ENCODE data around the gene FXR2.
"Not testable (repeated sequence)": the region's sequence is repeated elsewhere in the genome, so short reads cannot be mapped to it uniquely, and the experiment has no call there.

The FXR2 gene

GRCh38 chr17:7627250-7628121 is 12.8 kb upstream of the FXR2 start, which contains the start of gene SAT2:
TSS of gene SAT2 (minus strand) at chr17:7627821. CDS start at chr17:7627635, 186 bp downstream.
- ChIA-PET CTCF (interaction anchor here (0.6 to 2.6 kb wide), 7 partner anchors 9 to 362 kb away, joined by 3 to 16 read pairs (median 3); partner anchors contain the start of genes TP53 and WRAP53), POLR2A (interaction anchor here (0.6 to 11.9 kb wide), 22 partner anchors 9 to 304 kb away, joined by 3 to 236 read pairs (median 4); partner anchors contain the start of genes ATP1B2, CNTROB, EFNB3 and FXR2)
- TF ChIP-seq FOXK2 (IDR thresholded peaks at IDR 0.05) (no peak), ZNF384 (IDR thresholded peaks at IDR 0.05) (no peak), SP1 (IDR thresholded peaks at IDR 0.05) (no peak), CTBP1 (IDR thresholded peaks at IDR 0.05; ENCODE audit: borderline replicate concordance) (no peak)
- DNase-seq (ENCODE audit: extremely low spot score) = peak; percentile 96

DNA sequence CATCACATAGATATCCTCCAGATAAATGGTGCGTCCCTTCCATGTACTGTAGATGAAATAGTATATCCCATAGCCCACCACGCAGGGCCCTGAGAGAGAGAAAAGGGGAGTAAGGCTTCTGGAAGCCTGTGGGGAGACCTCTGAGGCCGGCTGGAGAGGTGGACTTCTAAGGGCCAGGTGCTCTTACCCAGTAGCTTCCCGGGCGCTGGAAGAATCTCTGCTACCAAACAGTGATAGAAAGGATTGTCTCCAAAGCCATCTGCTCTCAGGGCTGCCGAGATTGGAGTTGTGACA is 12.2 kb upstream of the FXR2 start:
- TF ChIP-seq HDGF (IDR thresholded peaks at IDR 0.05; ENCODE audit: borderline replicate concordance) = no peak
- no peak for TF ChIP-seq SUZ12 (IDR thresholded peaks at IDR 0.05)
- TF ChIP-seq L3MBTL2 (conservative IDR thresholded peaks at IDR 0.05) = no peak
- no peak for TF ChIP-seq FOXA1 (IDR thresholded peaks at IDR 0.05)
- ChIA-PET CTCF (interaction anchor here (0.7 to 2.6 kb wide), 3 partner anchors 12 to 61 kb away, joined by 3 to 16 read pairs (median 4); partner anchors contain the start of genes TP53 and WRAP53), POLR2A (interaction anchor here (0.9 to 11.9 kb wide), 11 partner anchors 10 to 230 kb away, joined by 3 to 236 read pairs (median 5); partner anchors contain the start of genes ATP1B2, FXR2, MPDU1 and NAA38)
- no peak for DNase-seq (ENCODE audit: extremely low spot score)

GRCh38 chr17:7626307-7626706 is 11.6 kb upstream of the FXR2 start:
- POLR2A ChIA-PET = interaction anchor here (0.9 to 11.9 kb wide), 4 partner anchors 9 to 60 kb away, joined by 4 to 236 read pairs (median 12); partner anchors contain the start of genes MPDU1, TP53 and WRAP53
- no peak for TF ChIP-seq FOXA1 (IDR thresholded peaks at IDR 0.05)
- CTCF ChIA-PET = interaction anchor here (0.7 to 2.6 kb wide), 2 partner anchors 11 to 62 kb away, joined by 4 to 16 read pairs; partner anchors contain the start of genes TP53 and WRAP53
- no peak for DNase-seq (ENCODE audit: extremely low spot score)

DNA sequence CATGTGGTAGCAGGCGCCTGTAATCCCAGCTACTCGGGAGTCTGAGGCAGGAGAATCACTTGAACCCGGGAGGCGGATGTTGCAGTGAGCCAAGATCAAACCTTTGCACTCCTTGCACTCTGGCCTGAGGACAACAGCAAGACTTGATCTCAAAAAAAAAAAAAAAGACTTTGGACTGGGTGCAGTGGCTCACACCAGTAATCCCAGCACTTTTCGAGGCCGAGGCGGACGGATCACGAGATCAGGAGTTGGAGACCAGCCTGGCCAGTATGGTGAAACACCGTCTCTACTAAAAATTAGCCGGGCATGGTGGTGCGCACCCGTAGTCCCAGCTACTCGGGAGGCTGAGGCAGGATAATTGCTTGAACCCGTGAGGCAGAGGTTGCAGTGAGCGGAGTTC is 11.1 kb upstream of the FXR2 start:
- CTCF ChIA-PET; DNase-seq (ENCODE audit: extremely low spot score): not testable (repeated sequence)
- POLR2A ChIA-PET = interaction anchor here (0.9 to 11.9 kb wide), 5 partner anchors 11 to 60 kb away, joined by 3 to 236 read pairs (median 5); partner anchors contain the start of genes ATP1B2, FXR2, MPDU1 and TP53

DNA sequence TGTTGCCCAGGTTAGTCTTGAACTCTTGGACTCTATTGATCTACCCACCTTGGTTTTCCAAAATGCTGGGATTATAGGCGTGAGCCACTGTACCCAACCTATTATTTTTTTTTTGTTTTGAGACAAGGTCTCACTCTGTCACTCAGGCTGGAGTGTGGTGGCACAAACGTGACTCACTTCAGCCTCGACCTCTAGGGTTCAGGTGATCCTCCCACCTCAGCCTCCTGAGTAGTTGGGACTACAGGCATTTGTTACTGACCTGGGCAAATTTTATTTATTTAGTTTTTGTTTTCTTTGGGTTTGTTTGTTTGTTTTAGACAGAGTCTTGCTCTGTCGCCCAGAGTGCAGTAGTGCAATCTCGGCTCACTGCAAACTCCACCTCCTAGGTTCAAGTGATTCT is 9.0 kb upstream of the FXR2 start:
- TF ChIP-seq HDGF (IDR thresholded peaks at IDR 0.05; ENCODE audit: borderline replicate concordance) = no peak
- TF ChIP-seq LEF1 (IDR thresholded peaks at IDR 0.05; ENCODE audit: borderline replicate concordance) = no peak
- no peak for TF ChIP-seq ZNF384 (IDR thresholded peaks at IDR 0.05)
- TF ChIP-seq, protein P1, sequence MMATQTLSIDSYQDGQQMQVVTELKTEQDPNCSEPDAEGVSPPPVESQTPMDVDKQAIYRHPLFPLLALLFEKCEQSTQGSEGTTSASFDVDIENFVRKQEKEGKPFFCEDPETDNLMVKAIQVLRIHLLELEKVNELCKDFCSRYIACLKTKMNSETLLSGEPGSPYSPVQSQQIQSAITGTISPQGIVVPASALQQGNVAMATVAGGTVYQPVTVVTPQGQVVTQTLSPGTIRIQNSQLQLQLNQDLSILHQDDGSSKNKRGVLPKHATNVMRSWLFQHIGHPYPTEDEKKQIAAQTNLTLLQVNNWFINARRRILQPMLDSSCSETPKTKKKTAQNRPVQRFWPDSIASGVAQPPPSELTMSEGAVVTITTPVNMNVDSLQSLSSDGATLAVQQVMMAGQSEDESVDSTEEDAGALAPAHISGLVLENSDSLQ (IDR thresholded peaks at IDR 0.05) = no peak
- TF ChIP-seq NFRKB (IDR thresholded peaks at IDR 0.05) = no peak
- no peak for TF ChIP-seq ELF4 (IDR thresholded peaks at IDR 0.05)
- TF ChIP-seq FOXA1 (IDR thresholded peaks at IDR 0.05) = no peak
- TF ChIP-seq SUZ12 (IDR thresholded peaks at IDR 0.05) = no peak
- no peak for TF ChIP-seq L3MBTL2 (conservative IDR thresholded peaks at IDR 0.05)
- no peak for TF ChIP-seq FOXK2 (IDR thresholded peaks at IDR 0.05)
- TF ChIP-seq TARDBP (IDR thresholded peaks at IDR 0.05) = no peak
- TF ChIP-seq CTBP1 (IDR thresholded peaks at IDR 0.05; ENCODE audit: borderline replicate concordance) = no peak
- no peak for TF ChIP-seq FOXM1 (IDR thresholded peaks at IDR 0.05; ENCODE audit: borderline replicate concordance)
- TF ChIP-seq BHLHE40 (IDR thresholded peaks at IDR 0.05; ENCODE audit: borderline replicate concordance) = no peak
- no peak for TF ChIP-seq ARNT (IDR thresholded peaks at IDR 0.05)
- TF ChIP-seq SP1 (IDR thresholded peaks at IDR 0.05) = no peak
- ChIA-PET POLR2A (no interaction called here), CTCF (no interaction called here)

GRCh38 chr17:7620835-7621234 is 6.1 kb upstream of the FXR2 start:
- POLR2A ChIA-PET = interaction anchor here (1.5 kb wide), 1 partner anchor 67 kb away, joined by 5 read pairs; the partner anchor contains the start of gene TP53

More for the DNA sequence above, 9.0 kb upstream of the FXR2 start:
- DNase-seq (ENCODE audit: extremely low spot score) = no peak

DNA sequence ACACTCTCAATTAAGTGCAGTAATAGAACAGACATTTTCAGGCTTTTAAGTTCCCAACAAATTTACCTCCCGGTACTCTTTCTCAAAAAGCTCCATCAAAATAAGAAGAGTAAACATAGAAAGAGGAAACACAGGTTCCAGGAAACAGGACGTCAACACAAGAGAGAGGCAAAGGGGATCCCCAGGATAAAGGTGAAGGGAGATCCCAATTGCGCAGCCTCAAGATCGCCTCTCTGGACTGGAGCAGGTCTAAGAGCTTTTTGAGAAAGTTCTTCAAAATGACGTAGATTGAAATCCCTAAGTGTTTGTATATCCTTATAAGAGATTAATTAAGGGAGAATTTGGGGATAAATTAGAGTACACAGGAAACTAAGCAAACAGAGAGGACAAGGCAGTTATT is 3.9 kb upstream of the FXR2 start:
- no peak for DNase-seq (ENCODE audit: extremely low spot score)
- POLR2A ChIA-PET = interaction anchor here (1.3 to 2.8 kb wide), 3 partner anchors 9 to 69 kb away, joined by 4 to 9 read pairs (median 5); partner anchors contain the start of genes SAT2, TP53 and WRAP53
- TF ChIP-seq CTBP1 (IDR thresholded peaks at IDR 0.05; ENCODE audit: borderline replicate concordance) = no peak
- no peak for TF ChIP-seq HDGF (IDR thresholded peaks at IDR 0.05; ENCODE audit: borderline replicate concordance)
- no peak for TF ChIP-seq NFRKB (IDR thresholded peaks at IDR 0.05)
- no peak for TF ChIP-seq FOXM1 (IDR thresholded peaks at IDR 0.05; ENCODE audit: borderline replicate concordance)
- TF ChIP-seq L3MBTL2 (conservative IDR thresholded peaks at IDR 0.05) = no peak
- no peak for TF ChIP-seq SUZ12 (IDR thresholded peaks at IDR 0.05)
- TF ChIP-seq ZNF384 (IDR thresholded peaks at IDR 0.05) = no peak
- no peak for TF ChIP-seq ARNT (IDR thresholded peaks at IDR 0.05)
- no peak for TF ChIP-seq SP1 (IDR thresholded peaks at IDR 0.05)
- no peak for TF ChIP-seq ELF4 (IDR thresholded peaks at IDR 0.05)
- TF ChIP-seq TARDBP (IDR thresholded peaks at IDR 0.05) = no peak
- TF ChIP-seq FOXA1 (IDR thresholded peaks at IDR 0.05) = no peak
- no peak for TF ChIP-seq BHLHE40 (IDR thresholded peaks at IDR 0.05; ENCODE audit: borderline replicate concordance)
- no peak for TF ChIP-seq FOXK2 (IDR thresholded peaks at IDR 0.05)
- CTCF ChIA-PET = interaction anchor here (0.6 kb wide), 1 partner anchor 500 kb away, joined by 3 read pairs; no protein-coding TSS in a partner anchor

More at GRCh38 chr17:7620835-7621234, 6.1 kb upstream of the FXR2 start:
- no peak for DNase-seq (ENCODE audit: extremely low spot score)
- TF ChIP-seq, protein P1 (IDR thresholded peaks at IDR 0.05) = no peak
- no peak for TF ChIP-seq FOXA1 (IDR thresholded peaks at IDR 0.05)
- CTCF ChIA-PET = interaction anchor here (0.6 kb wide), 1 partner anchor 82 kb away, joined by 3 read pairs; no protein-coding TSS in a partner anchor
